NCI-H146 treated with DMSO at 0.1 percent for 48 hours (cell line): ENCODE measurements around the gene DNAAF8.
"Not testable (repeated sequence)": the region's sequence is repeated elsewhere in the genome, so short reads cannot be mapped to it uniquely, and the experiment has no call there.

ENCODE experiments used
- DNase-seq: peaks from one replicate; lab custom pipeline; 2025; ENCODE audit not compliant: unreplicated experiment; lab: John Stamatoyannopoulos, UW

The DNAAF8 gene

DNA sequence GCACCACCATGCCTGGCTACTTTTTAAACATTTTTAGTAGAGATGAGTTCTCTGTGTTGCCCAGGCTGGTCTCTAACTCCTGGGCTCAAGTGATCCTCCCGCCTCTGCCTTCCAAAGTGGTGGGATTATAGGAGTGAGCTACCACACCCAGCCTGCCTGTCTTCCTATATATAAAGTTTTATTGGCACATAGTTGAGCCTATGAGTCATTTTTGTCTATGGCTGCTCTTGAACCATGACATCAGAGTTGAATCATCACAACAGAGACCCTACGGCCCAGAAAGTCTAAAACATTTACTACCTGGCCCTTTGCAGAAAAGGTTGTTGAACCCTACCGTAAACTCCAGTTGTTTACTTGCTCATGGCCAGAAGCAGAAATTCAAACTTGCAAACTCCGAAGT lies 45.9 kb downstream of the DNAAF8 start:
- DNase-seq: no peak

DNA sequence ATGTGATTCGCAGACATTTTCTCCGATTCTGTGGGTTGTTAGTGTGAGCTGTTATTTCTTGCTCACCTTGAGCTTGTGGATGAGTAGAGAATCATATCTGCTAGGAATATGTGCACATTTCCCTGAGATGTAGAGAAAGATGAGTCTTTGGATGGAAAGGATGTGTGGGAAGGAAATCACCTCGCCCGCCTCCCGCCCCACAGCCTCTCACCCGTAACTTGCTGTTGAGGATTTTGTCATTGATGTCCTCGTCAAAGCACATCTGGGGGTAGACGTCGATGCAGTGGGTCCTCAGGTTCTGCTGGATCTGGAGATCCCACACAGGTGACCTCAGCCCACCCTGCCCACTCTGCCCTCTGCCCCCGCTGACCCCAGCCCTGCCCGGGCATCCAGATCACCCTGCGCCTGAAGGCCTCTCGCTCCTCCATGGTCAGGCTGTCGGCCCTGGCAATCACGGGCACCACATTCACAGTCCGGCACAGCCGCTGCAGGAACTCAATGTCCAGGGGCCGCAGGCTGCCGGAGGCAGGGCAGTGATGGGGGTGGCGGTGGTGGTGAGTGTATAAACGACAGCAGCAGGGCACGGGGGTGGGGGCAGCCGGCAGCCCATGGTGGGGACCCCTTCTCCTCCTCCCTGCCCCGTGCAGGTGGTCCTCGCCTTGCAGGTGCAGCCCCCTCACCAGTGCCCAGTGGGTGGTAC lies 49.1 kb downstream of the DNAAF8 start:
- no peak for DNase-seq

DNA sequence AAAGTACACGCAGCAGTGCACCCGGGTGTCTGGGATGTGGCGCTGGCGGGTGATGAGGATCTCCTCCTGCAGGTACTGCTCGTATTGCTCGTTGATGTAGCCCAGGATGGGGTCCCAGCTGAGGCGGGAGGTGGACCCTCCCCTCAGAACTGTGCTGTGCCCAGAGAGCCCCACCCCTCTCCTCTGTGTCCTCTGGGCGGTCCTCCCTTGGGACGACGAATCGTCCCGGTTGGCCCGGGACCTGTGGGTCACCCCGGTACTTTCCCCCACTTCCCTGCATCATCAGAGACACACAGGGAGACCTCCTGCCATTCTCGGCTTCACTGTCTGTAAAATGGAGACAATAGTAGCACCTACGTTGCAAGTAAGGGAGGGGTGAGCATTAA lies 49.6 kb downstream of the DNAAF8 start:
- no peak for DNase-seq

DNA sequence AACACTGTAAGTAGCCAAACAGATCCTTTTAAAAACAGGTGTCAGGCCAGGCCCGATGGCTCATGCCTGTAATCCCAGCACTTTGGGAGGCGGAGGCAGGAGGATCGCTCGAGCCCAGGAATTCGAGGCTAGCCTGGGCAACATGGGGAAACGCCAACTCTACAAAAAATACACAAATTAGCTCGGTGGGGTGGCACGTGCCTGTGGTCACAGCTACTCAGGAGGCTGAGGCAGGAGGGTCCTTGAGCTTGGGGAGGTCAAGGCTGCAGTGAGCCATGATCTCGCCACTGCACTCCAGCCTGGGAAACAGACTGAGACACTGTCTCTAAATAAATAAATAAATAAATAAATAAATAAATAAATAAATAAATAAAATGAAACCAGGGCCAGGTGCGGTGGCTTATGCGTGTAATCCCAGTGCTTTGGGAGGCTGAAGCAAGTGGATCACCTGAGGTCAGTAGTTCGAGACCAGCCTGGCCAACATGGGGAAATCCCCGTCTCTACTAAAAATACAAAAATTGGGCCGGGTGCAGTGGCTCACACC lies 50.2 kb downstream of the DNAAF8 start:
- DNase-seq: not testable (repeated sequence)

DNA sequence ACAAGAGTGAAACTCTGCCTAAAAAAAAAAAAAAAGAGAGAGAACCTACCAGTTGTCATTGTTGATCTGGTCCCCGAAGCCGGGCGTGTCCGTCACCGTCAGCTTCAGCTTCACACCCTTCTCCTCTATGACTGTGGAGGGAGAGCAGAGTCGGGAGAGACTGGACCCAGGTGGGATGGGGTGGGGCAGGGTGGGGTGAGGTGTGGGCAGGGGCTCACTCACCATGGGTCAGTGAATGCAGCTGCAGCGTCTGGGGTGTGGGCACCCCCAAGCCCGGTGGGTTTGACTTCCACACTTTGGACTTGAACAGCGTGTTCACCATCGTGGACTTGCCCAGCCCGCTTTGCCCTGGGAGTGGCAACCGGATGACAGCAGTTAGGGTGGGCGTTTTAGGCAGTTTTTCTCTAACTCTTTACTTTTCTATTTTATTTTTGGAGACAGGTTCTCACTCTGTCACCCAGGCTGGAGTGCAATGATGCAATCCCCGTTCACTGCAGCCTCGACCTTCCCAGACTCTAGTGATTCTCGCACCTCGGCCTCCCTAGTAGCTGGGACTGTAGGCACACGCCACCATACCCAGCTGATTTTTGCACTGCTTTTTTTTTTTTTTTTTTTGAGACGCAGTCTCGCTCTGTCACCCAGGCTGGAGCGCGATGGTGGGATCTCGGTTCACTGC lies 51.6 kb downstream of the DNAAF8 start:
- no peak for DNase-seq

DNA sequence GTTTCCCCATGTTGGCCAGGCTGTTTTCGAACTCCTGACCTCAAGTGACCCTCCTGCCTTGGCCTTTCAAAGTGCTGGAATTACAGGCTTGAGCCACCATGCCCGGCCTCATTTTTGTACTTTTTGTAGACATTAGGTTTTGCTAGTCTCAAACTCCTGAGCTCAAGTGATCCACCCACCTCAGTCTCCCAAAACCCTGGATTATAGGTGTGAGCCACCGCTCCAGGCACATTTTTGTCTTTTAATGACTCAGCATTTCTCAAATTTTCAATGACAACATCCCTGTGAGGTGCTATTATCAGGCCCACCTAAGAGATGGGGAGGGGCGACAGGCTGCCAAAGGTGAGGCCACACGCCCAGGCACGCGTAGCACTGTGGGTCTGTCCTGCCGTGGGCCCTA lies 52.7 kb downstream of the DNAAF8 start:
- DNase-seq: no peak

DNA sequence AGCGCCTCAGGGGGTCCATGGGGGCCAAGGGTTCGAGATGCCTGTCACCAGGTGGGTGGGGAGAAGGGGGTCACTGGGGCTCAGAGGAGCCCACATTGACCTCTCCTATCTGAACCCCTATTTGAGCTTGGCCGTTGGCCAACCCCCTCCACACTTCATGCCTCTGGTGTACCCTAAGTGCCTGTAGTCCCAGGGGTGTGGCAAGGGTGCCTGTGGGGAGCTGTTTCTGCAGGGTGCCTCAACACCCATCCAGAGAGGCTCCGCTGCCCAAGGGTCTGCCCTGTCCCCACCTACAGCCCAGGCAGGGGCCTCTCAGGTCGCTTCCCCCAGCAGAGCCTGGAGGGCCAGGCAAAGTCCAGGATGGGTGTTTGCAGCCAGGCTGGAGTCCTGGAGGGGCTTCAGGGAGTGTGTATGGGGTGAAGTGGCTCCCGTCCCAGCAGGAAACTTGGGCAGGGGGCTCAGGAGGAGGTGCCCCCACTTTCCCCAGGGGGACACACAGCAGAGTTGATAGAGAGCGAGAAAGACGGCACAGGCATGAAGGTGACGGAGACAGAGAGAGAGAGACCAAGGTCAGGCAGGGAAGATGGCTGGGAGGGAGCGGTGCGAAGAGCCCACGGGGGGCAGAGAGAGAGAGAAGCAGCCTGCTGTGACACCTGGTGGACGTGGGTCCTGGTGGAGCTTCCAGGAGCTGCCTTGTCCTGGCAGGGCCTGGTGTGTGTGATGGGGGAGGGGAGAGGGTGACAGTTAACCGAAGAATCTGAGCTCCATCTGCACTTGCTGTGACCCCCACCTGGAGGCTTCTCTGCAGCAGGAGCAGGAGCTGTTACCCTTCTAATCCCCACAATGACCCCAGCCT lies 53.5 kb downstream of the DNAAF8 start, which contains the start of gene SEPTIN12:
SEPTIN12 (minus strand) TSS at position 719 of the 856 bp plus-strand sequence; CDS start at position 19, 700 bp downstream.
- DNase-seq: peak; percentile 16

DNA sequence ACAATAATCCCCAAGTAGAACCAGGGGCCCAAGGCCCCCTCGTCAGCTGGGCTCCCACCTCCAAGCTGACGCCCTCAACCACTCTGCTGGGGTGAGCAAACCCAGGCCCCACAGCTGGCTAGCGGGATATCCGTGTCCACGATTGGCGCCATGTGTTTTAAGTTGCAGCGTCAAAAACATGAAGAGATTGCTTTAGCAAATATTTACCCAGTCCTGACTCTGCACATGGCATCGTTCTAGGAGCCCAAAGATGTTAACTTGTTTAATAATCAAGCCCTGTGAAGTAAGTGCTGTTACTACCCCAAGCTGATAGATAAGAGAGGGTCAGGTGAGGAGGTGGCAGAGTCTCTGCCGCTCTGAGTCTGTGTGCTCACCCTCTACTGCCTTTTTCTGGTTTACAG lies 54.2 kb downstream of the DNAAF8 start:
- DNase-seq: peak; percentile 16

DNA sequence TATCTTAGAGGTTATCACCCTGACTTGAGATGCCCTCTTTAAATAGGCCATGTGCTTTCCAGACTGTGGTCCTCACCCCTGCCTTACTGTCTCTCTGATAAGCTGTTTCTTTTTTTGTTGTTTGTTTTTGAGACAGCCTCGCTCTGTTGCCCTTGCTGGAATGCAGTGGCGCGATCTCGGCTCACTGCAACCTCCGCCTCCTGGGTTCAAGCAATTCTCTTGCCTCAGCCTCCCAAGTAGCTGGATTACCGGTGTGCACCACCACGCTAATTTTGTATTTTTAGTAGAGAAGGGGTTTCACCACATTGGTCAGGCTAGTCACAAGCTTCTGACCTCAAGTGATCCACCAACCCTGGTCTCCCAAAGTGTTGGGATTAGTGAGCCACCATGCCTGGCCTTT lies 54.6 kb downstream of the DNAAF8 start:
- DNase-seq: no peak

DNA sequence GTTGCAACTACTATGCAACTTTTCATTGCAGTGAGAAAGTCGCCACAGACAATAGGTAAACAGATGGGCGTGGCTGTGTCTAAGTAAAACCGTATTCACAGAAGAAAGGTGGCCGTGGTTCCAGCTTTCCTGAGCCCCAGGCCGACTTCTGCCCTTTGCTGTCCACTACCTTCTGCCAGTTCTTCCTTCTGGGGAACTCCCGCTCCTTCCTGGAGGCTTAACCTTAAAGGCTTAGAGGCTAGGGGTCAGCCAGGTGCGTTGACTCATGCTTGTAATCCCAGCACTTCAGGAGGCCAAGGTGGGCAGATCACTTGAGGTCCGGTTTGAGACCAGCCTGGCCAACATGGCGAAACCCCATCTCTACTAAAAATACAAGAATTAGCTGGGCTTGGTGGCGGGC lies 55.9 kb downstream of the DNAAF8 start:
- DNase-seq: no peak

DNA sequence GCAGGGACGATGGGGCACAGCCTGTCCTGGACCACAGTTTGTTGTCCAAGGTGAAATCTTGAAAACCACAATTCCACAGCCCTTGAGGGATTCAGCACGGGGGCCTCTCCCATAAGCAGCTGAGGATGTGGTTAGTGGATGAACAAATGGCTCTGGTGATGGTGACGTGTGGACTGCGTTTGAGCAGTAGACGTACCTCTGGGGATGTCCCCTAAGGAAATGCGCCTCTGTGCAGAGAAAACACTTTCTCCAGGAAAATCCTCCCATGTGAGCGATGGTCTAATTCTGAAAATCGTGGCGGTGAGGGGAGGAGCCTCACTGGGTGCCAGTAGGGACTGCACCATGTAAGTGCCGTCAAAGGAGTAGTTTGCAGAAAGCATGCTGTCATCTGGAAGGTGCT lies 56.5 kb downstream of the DNAAF8 start:
- no peak for DNase-seq

DNA sequence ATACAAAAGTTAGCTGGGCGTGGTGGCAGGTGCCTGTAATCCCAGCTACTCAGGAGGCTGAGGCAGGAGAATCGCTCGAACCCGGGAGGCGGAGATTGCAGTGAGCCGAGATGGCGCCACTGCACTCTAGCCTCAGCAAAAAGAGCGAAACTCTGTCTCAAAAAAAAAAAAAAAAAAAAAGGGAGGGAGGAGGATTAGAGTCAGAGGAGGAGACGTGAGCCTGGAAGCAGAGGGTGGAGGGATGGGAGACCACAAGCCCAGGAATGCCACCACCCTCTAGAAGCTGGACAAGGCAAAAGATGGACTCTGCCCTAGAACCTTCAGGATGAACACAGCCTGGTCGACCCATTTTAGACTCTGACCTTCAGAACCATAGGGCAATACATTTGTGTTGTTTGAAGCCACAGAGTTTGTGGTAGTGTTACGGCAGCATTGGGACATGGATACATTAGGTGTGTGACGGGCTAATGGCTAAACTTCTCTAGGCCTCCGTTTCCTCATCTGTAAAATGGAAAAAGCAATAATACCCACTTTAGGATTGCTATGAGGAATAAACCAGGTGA lies 58.7 kb downstream of the DNAAF8 start:
- no peak for DNase-seq

DNA sequence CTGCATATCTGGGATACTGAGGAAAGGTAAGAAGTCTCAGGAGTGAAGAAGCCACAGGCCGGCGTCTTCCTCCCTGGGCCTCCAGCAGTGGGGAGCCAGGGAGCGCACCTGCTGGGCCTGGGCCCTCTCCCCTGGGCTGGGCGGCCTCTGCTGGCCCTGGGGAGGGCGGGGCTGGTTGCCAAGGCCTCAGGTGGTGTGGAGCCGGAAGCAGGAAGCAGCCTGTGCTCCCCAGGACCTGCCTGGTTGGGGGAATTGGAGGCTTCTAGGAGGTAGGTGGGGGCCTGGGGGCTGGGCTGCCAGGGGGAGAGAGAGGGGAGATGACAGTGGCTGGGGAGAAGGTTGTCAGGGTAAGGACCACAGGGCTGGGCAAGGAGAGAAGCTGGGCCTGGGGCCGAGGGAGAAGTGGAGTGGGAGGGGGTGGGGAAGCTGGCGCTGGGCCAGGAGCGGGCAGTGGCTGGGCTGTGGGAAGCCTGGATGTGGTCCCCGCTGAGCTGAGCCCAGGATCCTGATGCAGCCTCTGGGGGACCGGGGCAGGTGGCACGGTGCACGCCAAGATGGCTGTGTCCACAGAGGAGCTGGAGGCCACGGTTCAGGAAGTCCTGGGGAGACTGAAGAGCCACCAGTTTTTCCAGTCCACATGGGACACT lies 61.0 kb downstream of the DNAAF8 start, which contains the start of gene SMIM22:
SMIM22 (plus strand) TSS at position 189 of the 647 bp plus-strand sequence; CDS start at position 555, 366 bp downstream.
- DNase-seq: peak; percentile 89

DNA sequence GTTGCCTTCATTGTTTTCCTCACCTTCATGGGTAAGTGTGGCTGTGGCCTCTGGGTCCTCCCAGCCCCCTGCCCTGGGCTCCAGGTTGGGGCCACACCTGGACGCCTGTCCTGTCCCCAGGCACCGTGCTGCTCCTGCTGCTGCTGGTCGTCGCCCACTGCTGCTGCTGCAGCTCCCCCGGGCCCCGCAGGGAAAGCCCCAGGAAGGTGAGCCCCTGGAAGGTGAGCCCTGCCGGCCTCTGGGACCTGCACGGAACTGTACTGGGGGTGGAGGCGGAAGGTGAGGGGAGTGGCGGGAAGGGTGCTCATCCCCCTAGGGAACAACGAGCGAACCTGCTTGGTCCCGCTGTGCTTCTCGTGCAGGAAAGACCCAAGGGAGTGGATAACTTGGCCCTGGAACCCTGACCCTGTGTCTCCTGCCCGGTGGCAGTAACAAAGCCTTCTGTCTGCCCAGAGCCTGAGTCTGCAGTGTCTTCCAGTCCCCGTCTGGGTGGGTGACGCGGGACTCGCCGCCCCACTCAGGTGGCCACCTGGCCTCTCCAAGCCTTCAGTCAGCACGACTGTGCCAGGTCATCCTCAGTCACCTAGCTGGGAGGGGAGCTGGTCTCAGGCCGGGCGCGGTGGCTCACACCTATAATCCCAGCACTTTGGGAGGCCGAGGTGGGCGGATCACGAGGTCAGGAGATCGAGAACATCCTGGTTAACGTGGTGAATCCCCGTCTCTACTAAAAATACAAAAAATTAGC lies 61.7 kb downstream of the DNAAF8 start:
- peak; percentile 15 for DNase-seq

DNA sequence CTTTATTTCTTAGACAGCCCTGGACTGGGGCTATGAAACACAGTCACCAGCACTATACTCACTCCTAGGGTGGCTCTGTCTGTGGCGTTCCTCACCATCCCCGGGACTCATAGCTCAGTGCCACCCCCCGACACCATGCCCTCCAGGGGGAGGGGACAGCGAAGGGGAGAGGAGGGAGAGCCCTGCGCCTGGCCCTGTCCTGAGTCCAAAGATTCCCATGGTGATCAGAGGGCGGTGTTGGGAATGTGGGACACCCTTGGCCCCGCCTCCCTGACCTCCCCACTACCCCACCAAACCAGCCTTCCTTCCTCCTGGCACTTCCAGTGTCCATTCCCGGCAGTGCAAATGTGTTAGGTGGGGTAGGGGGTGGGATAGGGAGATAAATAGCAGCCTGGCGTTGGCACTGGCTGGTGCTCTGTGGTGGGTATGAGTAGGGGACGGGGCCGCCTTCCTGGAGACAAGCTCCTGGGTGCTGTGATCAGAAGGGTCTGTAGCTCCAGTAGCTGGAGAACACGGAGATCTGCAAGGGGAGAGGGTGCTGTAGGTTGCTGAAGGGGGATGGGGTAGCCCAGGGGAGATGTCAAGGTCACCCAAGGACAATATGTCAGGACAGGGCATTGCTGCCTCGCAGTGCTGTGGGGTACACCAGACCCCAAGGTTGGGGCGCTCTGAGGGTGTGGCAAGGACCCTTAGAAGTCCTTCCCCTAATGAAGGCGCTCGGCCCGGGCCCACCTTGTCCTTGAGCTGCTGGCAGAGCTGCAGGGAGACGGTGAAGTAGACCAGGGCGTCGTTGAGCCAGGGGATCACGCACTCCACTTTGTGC lies 62.9 kb downstream of the DNAAF8 start:
- DNase-seq: no peak

DNA sequence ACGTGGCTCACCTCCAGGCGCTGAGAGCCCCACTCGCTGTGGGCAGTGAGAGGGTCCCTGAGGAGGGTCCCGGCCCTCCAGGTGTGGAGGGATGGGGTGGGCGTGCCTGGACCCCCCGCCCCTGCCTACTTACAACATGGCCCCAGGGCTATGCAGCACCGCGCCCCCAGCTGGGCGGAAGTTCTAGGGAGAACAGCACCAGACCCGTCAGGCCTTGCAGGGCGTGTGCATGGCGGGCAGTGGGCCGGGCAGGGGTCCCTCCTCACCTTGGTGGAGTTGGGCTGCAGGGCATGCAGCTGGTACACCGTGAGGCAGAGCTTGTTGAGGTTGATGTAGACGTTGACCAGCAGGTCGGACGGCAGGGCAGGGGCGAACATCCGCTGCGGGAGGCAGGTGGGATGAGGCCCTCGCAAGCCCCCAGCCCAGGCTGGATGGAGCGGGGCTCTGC lies 63.5 kb downstream of the DNAAF8 start:
- DNase-seq: no peak

DNA sequence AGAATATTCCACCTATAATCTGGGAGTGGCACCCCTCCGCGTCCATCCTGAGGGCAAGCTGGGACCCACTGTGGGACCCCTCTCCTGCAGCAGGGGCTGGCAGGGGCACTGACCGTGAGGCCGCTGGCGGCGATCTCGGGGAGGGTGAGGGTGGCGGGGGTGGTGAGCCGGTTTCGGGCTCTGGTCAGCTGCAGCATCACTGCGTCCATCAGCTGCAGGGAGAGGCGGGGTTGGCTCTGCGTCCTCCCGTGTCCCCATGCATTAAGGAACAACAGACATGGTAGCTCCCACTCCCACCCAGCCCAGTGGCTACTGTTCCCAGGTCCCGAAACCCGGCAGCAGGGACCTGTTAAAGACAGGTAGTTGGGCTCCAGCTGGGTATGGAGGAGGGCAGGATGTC lies 64.1 kb downstream of the DNAAF8 start:
- DNase-seq: no peak
